ENCODE results near the gene SPACDR.
"Not testable (repeated sequence)": the region's sequence is repeated elsewhere in the genome, so short reads cannot be mapped to it uniquely, and the experiment has no call there.

The SPACDR gene

GRCh38 chr7:100465299-100465698, 1.2 kb upstream of the SPACDR start:
- DNase-seq = no peak

- DNase-seq = no peak
These were observed 731 bp upstream of the SPACDR start for GRCh38 chr7:100464791-100465190.

GRCh38 chr7:100457033-100457432, 7.0 kb downstream of the SPACDR start:
- DNase-seq = no peak

- no peak for DNase-seq
These were observed 7.5 kb downstream of the SPACDR start for GRCh38 chr7:100456562-100456961.

- DNase-seq = no peak
These were observed 8.9 kb downstream of the SPACDR start for GRCh38 chr7:100455206-100455605.

GRCh38 chr7:100453854-100454253, 10.2 kb downstream of the SPACDR start:
- not testable (repeated sequence) for DNase-seq

GRCh38 chr7:100452513-100452912, 11.5 kb downstream of the SPACDR start:
- no peak for DNase-seq

- no peak for DNase-seq
These were observed 14.8 kb downstream of the SPACDR start for GRCh38 chr7:100449190-100449795.

- not testable (repeated sequence) for DNase-seq
These were observed 16.7 kb downstream of the SPACDR start for GRCh38 chr7:100447363-100447762.

- DNase-seq = no peak
These were observed 18.0 kb downstream of the SPACDR start for GRCh38 chr7:100446040-100446439.

- no peak for DNase-seq
These were observed 19.5 kb downstream of the SPACDR start for GRCh38 chr7:100444311-100445278.

- no peak for DNase-seq
These were observed 20.8 kb downstream of the SPACDR start for GRCh38 chr7:100443096-100443840.

- no peak for DNase-seq
These were observed 22.2 kb downstream of the SPACDR start for GRCh38 chr7:100441641-100442535.

GRCh38 chr7:100439244-100439643, 24.8 kb downstream of the SPACDR start:
- not testable (repeated sequence) for DNase-seq

- DNase-seq = not testable (repeated sequence)
These were observed 25.3 kb downstream of the SPACDR start for GRCh38 chr7:100438731-100439130.

- DNase-seq = no peak
These were observed 25.9 kb downstream of the SPACDR start for GRCh38 chr7:100438172-100438571.

- no peak for DNase-seq
These were observed 26.6 kb downstream of the SPACDR start for GRCh38 chr7:100437150-100438100.

GRCh38 chr7:100435401-100436304, 28.4 kb downstream of the SPACDR start:
- DNase-seq = no peak

- DNase-seq = no peak
These were observed 29.5 kb downstream of the SPACDR start for GRCh38 chr7:100434297-100435144.

Data from midbrain (tissue), 1 donor.